Kidney epithelial cell (primary cell): Measurements from ENCODE around the gene LMO3. TPM values are rescaled to one million over a fixed set of nuclear protein-coding genes. Genes with fewer than 3 reads are reported as not detected.

ENCODE experiments used
- DNase-seq: peaks from one replicate; pipeline ENCODE4 v3.0.0-alpha.2; 2010; ENCODE audit warnings: low read depth
- H3K27me3 ChIP-seq: 2 replicates; pipeline ENCODE4 v1.6.0; 2011; ENCODE audit warnings: low read length; ENCODE audit not compliant: control insufficient read depth, insufficient read depth
- H3K36me3 ChIP-seq: 2 replicates; pipeline ENCODE4 v1.5.1; 2011; ENCODE audit warnings: low read length; ENCODE audit not compliant: control insufficient read depth, insufficient read depth
- H3K4me3 ChIP-seq: 2 replicates; pipeline ENCODE4 v1.5.1; 2011; ENCODE audit warnings: low read depth, mild to moderate bottlenecking, control low read depth, low read length
- CTCF ChIP-seq: IDR thresholded peaks from 2 replicates; pipeline ENCODE4 v1.5.1; 2011; ENCODE audit warnings: mild to moderate bottlenecking, moderate library complexity, low read length, control low read depth, inconsistent platforms; ENCODE audit not compliant: insufficient read depth, poor library complexity, severe bottlenecking
- total RNA-seq: library from RNA; depleted of rRNA; stranded (reverse); fragments of >200 nt; gene quantifications from 2 replicates; pipeline ENCODE4 v1.2.3, GENCODE V29; 2015

Gene LMO3
- total RNA-seq, 1 donor from 2014 or later: not detected

- TF ChIP-seq CTCF: no peak
- H3K36me3 ChIP-seq: no peaks in the 10 kb centered on the region
- H3K27me3 ChIP-seq: no peaks in the 10 kb centered on the region
- no peak for DNase-seq
- H3K4me3 ChIP-seq: no peak overlapping the region
Measured at GRCh38 chr12:16506394-16506793, 99.6 kb downstream of the LMO3 start.

GRCh38 chr12:16504200-16504599, 101.8 kb downstream of the LMO3 start:
- TF ChIP-seq CTCF: no peak
- no peak for DNase-seq
- no peak overlapping the region for H3K4me3 ChIP-seq
- no peaks in the 10 kb centered on the region for H3K36me3 ChIP-seq
- no peaks in the 10 kb centered on the region for H3K27me3 ChIP-seq

- no peak for DNase-seq
- no peaks in the 10 kb centered on the region for H3K36me3 ChIP-seq
- no peak for TF ChIP-seq CTCF
- no peak overlapping the region for H3K4me3 ChIP-seq
- H3K27me3 ChIP-seq: no peaks in the 10 kb centered on the region
Measured at GRCh38 chr12:16499611-16500010, 106.4 kb downstream of the LMO3 start.
